Activated T-cell treated with anti-CD3 and anti-CD28 coated beads, Interleukin-2, amount 50 U/mL, for 48 hours (primary cell): ENCODE results near the gene MGAT3.
"Not testable (repeated sequence)": the region's sequence is repeated elsewhere in the genome, so short reads cannot be mapped to it uniquely, and the experiment has no call there.

Experiments
- DNase-seq, 2 experiments: peaks; one replicate each; pipeline ENCODE4 v3.0.0-alpha.2; 2020

The MGAT3 gene

DNA sequence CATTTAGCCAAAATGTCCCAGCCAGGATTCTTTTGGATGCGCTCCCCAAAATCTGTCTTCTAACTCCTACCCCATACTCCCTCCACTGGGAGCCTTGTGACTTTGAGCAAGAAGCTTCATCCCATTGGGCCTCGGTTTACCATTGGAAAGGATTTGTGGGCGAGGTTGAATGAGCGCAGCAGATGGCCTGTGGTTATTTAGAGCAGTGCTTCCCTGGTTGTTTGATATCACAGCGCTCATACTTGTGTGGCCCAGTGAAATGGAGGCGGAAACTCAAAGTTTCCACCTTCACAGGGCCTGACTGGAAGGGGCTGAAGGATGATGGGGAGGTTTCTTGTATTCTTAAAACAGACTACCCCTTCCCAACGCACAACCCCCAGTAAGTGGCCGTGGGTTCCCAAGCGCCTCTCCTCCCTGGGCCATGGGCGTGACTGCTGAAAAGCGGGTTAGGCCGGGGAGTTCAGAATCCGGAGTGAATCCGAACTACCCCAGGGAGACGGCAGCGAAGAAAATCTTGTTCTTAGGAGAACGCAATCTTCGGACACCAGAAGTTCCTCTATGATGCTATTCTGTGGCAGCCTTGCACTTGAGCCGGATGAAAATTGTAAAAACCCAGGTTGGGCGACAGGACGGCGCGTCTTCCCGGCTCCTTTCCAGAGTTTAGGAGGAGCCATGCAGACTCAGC lies 62.3 kb downstream of the MGAT3 start:
- DNase-seq: peak; percentile 66 to 67

DNA sequence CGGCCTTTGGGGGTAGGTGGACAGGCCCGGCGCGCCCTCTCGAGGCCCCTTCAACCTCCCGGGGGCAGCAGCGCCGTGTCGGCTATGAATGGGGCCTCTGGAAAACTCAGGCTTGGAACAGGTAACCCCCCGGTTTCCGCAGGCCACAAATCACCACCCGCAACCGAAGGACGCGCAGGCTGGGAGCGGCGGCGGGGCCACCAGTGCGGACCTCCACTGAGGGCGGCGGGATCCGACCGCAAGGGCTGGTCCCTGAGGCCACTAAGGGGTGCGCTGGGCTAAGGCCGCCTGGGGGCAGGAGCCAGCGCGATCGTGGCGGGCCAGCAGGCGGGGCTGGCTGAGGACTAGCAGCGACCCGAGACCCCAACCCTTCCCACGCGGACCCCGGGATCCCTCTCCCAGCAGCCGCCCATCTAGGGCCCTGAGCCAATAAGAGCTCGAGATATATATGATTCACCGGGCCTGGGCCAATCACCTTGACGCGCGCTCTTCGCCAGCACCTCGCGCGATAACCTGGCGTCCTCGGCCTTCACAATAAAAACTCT lies 62.9 kb downstream of the MGAT3 start:
- DNase-seq: peak in 1 of 2 experiments; percentile 96

DNA sequence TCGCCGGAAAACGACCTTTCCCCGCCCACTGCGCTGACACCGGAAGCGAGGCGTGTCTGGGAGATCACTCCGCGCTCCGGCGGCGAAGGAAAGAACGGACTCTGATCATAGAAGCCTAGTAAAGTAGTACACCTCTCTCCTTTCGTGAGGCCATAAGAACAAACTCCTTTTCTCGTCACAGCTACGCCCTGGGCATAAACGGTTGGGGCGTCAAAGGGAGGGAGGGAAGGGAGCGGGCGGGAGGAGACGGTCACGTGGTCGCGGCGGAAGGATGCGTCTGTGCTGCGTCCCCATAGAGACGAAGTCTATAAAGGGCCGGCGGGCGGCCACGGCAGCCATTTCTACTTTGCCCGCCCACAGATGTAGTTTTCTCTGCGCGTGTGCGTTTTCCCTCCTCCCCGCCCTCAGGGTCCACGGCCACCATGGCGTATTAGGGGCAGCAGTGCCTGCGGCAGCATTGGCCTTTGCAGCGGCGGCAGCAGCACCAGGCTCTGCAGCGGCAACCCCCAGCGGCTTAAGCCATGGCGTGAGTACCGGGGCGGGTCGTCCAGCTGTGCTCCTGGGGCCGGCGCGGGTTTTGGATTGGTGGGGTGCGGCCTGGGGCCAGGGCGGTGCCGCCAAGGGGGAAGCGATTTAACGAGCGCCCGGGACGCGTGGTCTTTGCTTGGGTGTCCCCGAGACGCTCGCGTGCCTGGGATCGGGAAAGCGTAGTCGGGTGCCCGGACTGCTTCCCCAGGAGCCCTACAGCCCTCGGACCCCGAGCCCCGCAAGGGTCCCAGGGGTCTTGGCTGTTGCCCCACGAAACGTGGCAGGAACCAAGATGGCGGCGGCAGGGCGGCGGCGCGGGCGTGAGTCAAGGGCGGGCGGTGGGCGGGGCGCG lies 63.7 kb downstream of the MGAT3 start, which contains the start of gene ATF4:
ATF4 (plus strand) TSS at position 337 of the 880 bp plus-strand sequence. CDS start 884 bp downstream, outside the sequence.
- peak; percentile 93 to 97 for DNase-seq

DNA sequence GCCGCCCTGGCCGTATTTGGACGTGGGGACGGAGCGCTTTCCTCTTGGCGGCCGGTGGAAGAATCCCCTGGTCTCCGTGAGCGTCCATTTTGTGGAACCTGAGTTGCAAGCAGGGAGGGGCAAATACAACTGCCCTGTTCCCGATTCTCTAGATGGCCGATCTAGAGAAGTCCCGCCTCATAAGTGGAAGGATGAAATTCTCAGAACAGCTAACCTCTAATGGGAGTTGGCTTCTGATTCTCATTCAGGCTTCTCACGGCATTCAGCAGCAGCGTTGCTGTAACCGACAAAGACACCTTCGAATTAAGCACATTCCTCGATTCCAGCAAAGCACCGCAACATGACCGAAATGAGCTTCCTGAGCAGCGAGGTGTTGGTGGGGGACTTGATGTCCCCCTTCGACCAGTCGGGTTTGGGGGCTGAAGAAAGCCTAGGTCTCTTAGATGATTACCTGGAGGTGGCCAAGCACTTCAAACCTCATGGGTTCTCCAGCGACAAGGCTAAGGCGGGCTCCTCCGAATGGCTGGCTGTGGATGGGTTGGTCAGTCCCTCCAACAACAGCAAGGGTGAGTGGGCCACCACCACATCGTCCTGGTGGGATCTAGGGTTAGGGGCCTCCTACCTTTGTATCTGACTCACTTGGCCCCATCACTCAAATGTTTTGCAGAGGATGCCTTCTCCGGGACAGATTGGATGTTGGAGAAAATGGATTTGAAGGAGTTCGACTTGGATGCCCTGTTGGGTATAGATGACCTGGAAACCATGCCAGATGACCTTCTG lies 64.5 kb downstream of the MGAT3 start:
- not testable (repeated sequence) for DNase-seq

DNA sequence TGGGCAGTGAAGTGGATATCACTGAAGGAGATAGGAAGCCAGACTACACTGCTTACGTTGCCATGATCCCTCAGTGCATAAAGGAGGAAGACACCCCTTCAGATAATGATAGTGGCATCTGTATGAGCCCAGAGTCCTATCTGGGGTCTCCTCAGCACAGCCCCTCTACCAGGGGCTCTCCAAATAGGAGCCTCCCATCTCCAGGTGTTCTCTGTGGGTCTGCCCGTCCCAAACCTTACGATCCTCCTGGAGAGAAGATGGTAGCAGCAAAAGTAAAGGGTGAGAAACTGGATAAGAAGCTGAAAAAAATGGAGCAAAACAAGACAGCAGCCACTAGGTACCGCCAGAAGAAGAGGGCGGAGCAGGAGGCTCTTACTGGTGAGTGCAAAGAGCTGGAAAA lies 65.3 kb downstream of the MGAT3 start:
- DNase-seq: not testable (repeated sequence)

DNA sequence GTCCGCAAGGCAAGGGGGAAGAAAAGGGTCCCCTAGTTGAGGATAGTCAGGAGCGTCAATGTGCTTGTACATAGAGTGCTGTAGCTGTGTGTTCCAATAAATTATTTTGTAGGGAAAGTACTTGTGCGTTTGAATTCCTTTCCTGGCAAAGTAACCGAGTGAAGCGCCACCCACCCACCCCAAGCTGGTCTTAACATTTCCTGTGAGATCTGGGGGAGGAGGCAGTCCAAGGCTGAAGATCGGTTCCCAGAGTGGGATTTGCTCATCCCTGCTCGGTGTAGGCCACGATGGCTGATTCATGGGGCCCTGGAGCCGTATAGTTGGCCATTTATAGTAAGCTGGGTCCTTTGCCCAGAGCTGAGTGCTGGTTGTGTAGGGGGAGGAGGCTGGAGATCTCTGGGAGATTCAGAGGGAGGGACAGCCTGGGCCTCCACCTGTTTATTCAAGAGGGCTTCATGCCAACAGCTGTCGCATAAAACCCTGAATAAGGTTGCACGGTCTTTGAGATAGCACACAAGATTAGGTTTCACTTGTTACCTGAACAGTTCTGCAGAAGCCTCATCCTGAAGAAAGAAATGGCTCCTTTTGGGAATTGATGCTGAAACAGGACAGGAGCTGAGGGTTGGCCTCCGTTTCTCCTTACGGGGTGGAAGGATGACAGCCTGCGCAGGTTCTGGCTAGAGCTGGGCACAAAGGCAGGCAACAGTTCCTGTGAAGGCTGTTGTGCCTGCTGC lies 65.9 kb downstream of the MGAT3 start:
- peak; percentile 64 to 71 for DNase-seq

DNA sequence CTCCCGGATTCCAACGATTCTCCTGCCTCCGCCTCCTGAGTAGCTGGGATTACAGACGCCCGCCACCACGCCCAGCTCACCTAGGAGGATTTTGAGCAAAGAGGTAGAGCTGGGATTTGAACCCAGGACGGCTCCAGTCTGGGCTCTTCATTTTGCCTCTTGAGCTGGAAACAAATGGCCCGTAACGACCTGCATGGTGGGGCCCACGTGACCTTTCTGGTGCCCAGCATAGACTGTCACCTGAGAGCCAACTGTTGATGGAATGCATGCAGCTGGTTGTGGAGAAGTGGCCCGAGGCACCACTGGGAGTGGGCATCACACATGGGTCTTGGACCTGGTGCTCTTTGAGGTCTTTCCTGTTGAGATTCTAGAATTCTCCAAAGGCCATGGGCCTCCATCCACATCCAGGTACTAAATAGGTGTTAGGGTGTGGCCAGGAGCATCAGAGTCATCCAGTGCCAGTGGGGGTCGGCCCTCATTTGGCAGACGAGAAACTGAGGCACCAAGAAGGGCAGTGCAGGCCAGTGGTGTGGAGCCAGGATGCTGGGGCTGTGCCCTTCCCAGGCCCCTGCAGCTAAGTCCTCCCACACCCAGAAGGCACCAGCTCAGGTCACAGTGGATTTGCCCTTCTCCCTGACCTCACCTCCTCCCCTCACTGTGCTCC lies 67.4 kb downstream of the MGAT3 start:
- peak; percentile 38 to 49 for DNase-seq

DNA sequence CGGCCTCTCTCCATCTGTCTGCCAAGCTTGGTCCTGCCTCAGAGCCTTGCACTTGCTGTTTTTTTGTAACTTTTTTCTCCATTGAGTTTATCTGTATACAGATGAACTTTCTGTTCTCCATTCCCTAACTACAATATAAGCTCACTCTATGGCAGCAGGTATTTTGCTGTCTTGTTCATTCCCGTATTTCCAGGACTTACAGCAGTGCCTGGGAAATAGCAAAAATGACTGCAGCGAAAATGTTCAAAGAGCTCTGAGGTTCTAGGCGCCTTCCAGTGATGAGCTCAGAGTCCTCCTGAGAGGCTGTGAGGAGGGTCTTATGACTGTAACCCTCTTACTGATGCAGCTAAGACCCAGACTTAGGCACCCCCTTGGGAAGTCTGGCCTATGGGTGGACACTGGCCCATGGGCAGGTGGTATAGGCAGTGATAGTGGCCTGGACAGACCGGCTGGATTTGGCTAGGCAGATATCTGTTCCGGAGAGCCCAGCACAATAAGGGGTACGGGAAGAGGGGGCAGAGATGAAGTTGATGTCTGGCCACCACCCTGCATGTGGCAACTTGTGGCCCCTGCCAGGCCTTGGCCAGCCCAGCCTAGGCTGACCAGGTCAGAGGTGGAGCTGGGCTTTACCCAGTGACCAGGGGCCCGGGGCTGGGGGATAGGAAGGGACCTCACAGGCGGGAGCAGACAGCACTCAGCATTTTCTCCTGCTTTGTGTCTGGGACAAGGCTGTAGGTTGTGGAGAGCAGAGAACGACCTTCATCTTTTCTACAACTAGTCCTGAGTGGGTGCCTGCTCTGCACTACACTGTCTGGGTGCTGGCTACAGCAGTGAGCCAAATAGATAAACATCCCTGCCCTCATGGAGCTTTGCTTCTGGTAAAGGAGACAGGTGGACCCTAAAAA lies 68.2 kb downstream of the MGAT3 start:
- peak; percentile 44 to 48 for DNase-seq

DNA sequence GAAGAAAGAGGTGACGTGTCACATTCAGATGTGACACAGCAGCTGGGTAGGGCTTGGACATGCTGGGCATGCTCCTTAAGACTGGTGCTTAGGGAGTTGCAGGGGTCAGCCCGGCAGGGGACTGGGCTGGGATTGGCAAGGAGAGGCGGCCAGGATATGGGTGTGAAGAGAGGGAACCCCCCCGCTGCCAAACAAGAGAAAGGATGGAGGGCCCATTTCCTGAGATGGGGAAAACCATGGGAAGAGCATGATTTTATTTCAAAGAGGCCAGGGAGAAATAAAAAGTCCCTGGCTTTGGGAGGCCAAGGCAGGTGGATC lies 68.8 kb downstream of the MGAT3 start:
- DNase-seq: peak in 1 of 2 experiments; percentile 42

DNA sequence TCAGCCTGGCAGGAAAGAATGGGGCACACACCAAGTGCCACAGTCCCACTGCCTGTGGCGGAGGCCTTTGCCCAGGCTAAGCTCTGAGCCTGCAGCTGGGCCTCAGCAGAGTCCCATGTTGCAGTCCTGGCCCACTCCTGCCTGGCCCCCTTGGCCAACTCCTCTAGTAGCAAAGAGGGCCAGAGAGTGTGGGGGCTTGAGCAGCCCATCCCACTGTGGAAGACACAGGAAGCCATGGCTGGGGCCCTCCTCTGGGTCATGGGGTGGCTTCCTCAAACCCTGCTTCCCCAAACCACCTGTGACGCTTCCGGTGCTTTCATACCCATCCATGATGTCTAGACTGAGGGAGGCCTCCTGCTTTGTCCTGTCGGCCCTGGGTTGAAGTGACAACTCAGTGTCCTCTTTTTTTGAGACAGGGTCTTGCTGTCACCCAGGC lies 69.9 kb downstream of the MGAT3 start:
- DNase-seq: peak; percentile 54 to 58

DNA sequence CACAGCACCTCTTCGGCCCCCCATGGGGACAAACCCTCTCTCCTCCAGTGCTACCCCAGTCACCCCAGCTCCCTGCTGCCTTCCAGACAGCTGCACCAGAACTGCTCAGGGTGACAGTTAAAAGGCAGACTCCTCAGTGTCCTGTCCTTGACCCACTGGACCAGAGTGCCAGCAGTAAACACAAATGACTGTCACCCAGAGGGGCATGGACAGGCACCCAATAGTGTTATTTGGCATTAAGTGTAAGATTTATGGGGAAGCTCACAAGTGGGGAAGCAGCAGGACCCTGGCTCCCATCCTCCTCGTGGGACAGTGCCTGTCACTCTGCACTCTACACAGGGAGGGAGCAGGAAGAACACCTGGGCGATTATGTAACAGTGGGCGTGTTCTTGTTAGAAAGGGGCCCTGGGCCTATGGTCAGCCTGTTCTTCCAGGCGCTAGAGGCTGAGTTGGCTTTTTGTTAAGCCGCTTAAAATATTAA lies 70.7 kb downstream of the MGAT3 start:
- peak in 1 of 2 experiments; percentile 34 for DNase-seq

DNA sequence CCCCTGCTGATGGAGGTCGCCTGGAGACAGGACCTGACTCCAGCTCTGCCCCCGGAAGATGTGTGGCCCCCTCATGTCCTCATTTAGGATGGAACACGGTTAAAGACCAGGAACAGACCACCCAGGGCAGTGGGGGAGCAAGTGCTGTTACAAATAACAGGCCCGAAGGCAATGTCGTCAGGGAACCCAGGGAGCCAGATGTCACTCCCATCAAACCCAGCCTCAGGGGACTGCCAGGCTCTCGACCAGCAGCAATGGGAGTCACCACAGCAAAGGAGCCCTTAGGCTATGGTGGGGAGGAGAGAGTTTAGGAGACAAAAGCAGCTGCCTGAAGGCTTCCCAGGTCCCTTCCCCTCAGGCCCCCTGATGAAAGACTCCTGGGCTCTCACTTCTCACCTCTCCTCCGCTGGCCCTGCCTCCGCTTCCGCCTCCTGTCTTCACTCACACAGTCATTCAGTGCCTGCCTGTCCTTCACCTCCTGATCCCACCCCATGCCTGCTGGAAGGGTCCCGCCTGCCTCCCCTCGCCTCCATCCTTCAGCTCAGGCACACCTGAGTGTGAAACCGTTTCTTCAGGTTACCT lies 71.4 kb downstream of the MGAT3 start:
- DNase-seq: no peak

DNA sequence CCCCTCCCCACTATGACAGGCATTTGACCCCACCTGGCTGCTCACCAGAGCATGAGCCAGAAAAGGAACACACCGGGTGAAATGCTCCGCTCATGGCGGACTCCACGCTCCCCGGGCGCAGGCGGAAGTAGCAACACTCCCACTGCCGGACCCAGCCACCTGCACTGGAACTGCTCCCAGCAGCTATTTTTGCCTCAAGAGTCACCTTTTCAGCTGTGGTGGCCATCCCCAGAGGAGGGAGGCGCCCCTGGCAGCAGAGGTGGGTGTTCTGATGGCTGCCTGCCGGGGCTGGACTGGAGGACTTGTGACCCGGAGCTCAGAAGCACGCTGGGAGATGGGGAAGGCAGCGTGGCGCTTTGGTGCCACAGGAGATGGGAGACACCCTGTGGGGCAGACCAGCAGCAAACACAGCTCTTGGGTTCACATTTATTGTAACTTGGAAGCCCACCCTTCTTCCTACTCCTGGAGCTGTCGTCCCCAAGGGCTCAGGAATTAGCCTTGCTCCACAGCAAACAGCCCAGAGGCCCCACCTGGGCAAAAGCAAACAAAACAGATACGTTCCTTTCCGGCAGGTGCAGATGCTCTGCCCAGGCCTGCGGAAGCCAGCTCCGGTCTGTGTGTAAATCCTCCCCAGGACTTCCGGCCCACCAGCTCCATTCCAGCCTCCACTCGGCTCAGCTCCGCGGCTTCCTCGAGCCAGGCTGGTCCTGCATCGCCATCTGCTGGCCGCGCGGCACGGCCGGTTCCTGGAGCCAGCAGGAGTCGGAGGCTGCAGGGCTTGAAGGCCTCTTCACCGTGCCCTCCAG lies 72.1 kb downstream of the MGAT3 start:
- peak; percentile 92 to 95 for DNase-seq

DNA sequence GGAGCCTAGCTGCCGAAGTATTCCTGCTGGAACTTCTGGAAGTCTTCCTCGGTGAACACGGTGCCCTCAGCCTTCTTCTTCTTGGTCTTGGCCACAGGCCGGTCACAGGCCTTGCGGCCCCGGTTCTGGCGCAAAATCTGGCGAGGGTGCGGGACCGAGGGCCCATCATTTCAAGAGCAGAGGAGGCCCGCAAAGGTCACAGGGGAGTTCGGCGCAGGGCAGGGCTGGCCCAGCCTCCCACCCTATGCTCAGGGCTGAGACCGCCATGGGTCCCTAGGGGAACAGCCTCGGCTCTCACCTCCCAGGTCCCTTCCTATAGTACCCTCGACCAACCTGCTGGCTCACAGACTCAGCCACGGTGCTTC lies 72.7 kb downstream of the MGAT3 start:
- no peak for DNase-seq

DNA sequence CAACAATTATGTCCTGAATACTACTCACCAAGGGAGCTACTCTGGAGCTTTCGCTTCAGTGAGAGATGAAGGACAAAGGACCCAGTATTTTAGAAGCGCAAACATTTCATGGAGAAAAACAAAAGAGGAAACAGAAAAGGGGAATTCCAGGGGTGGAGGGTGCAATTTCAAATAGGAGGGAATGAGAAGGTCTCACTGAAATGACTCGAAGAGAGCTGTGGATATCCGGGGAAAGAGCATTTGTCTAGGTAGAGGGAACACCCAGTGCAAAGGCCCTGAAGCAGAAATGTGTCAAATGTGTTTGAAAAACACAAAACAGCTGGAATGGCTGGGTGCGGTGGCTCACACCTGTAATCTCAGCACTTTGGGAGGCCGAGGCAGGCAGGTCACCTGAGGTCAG lies 73.3 kb downstream of the MGAT3 start:
- DNase-seq: no peak

DNA sequence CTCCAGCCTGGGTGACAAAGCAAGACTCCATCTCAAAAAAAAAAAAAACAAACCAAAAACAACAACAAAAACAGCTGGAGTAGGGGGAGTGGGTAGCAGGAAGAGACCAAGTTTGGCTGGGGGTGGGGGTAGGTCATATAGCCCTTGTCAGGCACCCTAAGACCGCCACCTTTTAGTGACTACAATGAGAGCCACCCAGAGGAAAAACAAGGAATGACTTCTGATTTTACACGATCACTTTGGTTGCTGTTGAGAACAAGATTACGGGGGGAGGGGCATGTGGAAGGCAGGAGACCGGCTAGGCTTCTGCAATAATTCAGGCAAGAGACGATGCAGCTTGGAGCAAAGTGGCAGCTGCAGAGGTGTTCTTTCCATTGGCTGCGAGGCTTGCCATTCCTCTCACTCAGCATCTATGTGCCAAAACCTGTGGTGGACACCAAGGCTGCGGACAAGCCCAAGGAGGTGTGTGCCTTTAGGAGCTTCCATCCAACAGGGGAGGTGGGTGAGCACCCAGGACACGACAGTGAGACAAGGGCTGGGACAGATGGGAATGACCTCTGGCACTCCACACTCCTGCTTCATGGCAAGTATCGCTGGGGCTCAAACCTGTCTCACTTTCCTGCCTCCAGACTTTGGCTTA lies 74.0 kb downstream of the MGAT3 start:
- no peak for DNase-seq

DNA sequence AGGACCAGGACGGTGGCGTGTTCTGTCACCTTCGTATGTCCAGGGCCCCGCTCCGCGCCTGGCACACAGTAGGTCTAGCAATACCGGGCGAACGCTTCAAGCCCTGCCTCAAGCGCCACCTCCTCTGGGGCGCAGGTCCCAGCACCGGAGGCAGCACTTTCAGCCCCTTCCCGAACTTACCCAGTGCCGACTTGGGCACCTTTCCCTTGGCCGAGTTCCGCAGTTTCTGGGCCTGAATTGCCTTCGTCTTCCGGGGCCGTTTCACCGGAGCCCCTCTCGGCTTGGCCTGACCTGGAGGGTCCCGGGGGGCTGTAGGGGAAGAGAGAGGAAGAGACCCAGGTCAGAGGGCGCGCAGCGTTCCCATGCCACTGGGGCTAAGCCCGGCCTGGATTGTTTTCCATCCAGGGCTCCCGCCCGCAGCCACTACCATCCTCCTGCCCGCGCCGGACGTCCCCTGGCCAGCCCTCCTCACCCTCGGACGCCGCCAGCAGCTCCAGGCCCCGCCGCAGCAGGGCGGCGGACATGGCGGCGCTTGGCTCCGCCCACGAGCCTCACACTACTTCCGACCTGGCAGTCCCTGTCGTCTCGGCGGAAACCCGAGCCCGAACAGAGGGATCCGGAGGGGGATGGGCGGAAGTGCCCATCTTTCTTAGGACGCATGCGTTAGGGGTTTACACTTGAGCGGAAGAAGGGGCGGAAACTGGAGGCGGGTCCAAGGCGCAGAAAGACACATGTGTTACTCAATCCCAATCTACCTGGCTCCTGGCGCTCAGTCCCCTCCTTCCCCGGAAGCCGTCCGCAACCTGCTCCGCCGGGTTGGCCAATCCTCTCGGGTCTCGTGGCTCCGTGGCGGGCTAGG lies 75.6 kb downstream of the MGAT3 start, which contains the start of gene RPS19BP1:
RPS19BP1 (minus strand) TSS at position 534 of the 859 bp plus-strand sequence; CDS start at position 524, 10 bp downstream.
- peak; percentile 99 for DNase-seq
